Liver (tissue), 3 donors: ENCODE results near the gene MVP.

ENCODE experiments used
- GABPA ChIP-seq, 2 donors: IDR thresholded peaks in 1 of 2; conservative IDR thresholded peaks in 1 of 2; 2 replicates each; pipeline ENCODE4 v1.6.1; 2016; ENCODE audit warnings: antibody characterized with exemption in 2 of 2, mild to moderate bottlenecking in 1 of 2, moderate library complexity in 1 of 2
- JUND ChIP-seq, 2 donors: IDR thresholded peaks; 2 replicates each; pipeline ENCODE4 v1.6.1; 2016; ENCODE audit warnings: antibody characterized with exemption in 2 of 2
- MAX ChIP-seq: IDR thresholded peaks from 2 replicates; pipeline ENCODE4 v1.6.1; 2016; ENCODE audit warnings: antibody characterized with exemption
- RAD21 ChIP-seq, 2 donors: IDR thresholded peaks; 2 replicates each; pipeline ENCODE4 v1.6.1; 2016; ENCODE audit warnings: antibody characterized with exemption in 2 of 2, mild to moderate bottlenecking in 2 of 2
- REST ChIP-seq: IDR thresholded peaks from 2 replicates; pipeline ENCODE4 v1.6.1; 2016; ENCODE audit warnings: antibody characterized with exemption, mild to moderate bottlenecking
- TAF1 ChIP-seq: conservative IDR thresholded peaks from 2 replicates; pipeline ENCODE4 v1.6.1; 2016; ENCODE audit warnings: antibody characterized with exemption, mild to moderate bottlenecking
- ZBTB33 ChIP-seq: IDR thresholded peaks from 2 replicates; pipeline ENCODE4 v1.6.1; 2016; ENCODE audit warnings: antibody characterized with exemption
- TF ChIP-seq, protein P1 (sequence below): fragments of 150-350 bp; IDR thresholded peaks from 2 replicates; pipeline ENCODE4 v1.5.1; 2017; ENCODE audit warnings: improper control_type of control experiment, low read depth, low read length; ENCODE audit not compliant: missing input control
- donor health status: healthy.
- donor health status: healthy.

GRCh38 chr16:29839822-29840221 is 19.6 kb downstream of the MVP start:
- TF ChIP-seq, protein P1, sequence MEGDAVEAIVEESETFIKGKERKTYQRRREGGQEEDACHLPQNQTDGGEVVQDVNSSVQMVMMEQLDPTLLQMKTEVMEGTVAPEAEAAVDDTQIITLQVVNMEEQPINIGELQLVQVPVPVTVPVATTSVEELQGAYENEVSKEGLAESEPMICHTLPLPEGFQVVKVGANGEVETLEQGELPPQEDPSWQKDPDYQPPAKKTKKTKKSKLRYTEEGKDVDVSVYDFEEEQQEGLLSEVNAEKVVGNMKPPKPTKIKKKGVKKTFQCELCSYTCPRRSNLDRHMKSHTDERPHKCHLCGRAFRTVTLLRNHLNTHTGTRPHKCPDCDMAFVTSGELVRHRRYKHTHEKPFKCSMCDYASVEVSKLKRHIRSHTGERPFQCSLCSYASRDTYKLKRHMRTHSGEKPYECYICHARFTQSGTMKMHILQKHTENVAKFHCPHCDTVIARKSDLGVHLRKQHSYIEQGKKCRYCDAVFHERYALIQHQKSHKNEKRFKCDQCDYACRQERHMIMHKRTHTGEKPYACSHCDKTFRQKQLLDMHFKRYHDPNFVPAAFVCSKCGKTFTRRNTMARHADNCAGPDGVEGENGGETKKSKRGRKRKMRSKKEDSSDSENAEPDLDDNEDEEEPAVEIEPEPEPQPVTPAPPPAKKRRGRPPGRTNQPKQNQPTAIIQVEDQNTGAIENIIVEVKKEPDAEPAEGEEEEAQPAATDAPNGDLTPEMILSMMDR = no peak
- TF ChIP-seq TAF1 (no peak), ZBTB33 (no peak), JUND (IDR thresholded peaks at IDR 0.05) (no peak), MAX (no peak), REST (no peak), GABPA (IDR thresholded peaks at IDR 0.05 in 1 of 2, conservative IDR thresholded peaks at IDR 0.05 in 1 of 2) (no peak), RAD21 (IDR thresholded peaks at IDR 0.05) (no peak)
